NCI-H510A (cell line): Measurements from ENCODE around the gene ITPR2.

Experiments
- DNase-seq: peaks from one replicate; lab custom pipeline; 2025; lab: John Stamatoyannopoulos, UW

Gene ITPR2

GRCh38 chr12:26754148-26754547 lies 78.8 kb downstream of the ITPR2 start:
- no peak for DNase-seq

- no peak for DNase-seq
Measured at GRCh38 chr12:26751179-26751578, 81.8 kb downstream of the ITPR2 start.

- DNase-seq = no peak
Measured at GRCh38 chr12:26750531-26751175, 82.3 kb downstream of the ITPR2 start.

DNA sequence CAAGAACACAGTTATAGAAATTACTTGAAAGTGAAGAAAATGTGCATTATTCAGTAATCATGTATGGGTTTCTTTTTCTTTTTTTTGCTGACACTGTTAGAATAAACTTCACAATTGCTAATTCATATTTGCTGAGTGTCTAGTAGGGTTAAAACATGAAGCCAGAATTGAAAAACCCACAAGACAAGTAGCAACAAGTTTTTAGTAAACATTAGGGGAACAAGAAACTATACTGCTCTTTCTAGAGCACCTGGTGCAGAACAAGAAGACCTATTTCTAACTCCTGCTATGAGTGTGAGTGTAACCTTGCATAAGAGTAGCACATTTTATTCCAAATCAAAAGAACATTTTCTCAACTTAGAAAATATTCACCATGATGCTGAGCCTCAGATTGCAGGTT lies 83.2 kb downstream of the ITPR2 start:
- no peak for DNase-seq

DNA sequence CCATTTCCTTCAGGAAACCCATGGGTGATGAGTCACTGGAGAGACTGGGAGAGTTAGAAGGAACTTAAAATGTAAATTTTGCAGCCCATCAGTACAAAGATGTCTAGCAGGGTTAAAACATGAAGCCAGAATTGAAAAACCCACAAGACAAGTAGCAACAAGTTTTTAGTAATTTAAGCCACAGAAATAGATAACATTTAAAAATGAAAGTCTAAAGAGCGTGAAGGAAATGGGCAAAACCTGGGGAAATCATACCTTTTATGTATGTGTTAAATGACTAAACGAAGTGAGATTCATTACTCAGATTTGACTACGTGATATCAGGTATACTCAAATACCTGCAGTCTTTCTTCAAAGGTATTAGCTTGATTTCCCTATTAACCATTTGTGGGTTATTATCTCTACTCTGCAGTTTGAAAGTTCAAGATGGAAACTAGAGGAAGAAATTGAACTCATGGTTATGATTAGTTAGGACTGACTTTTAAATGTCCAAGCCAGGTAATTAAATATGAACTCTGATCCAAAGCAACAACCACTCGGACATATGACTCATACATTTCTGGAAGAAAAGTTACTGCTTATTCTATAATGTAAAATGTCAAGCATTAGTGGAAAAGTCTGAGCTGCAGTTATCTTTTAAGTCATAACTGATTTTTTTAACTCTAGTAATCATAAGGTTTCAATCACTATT lies 84.1 kb downstream of the ITPR2 start:
- DNase-seq = no peak

- DNase-seq = no peak
Measured at GRCh38 chr12:26748412-26748740, 84.6 kb downstream of the ITPR2 start.

- no peak for DNase-seq
Measured at GRCh38 chr12:26746121-26746714, 86.8 kb downstream of the ITPR2 start.

GRCh38 chr12:26744697-26745440 lies 88.1 kb downstream of the ITPR2 start:
- DNase-seq = peak; percentile 49

GRCh38 chr12:26744042-26744626 lies 88.9 kb downstream of the ITPR2 start:
- no peak for DNase-seq

DNA sequence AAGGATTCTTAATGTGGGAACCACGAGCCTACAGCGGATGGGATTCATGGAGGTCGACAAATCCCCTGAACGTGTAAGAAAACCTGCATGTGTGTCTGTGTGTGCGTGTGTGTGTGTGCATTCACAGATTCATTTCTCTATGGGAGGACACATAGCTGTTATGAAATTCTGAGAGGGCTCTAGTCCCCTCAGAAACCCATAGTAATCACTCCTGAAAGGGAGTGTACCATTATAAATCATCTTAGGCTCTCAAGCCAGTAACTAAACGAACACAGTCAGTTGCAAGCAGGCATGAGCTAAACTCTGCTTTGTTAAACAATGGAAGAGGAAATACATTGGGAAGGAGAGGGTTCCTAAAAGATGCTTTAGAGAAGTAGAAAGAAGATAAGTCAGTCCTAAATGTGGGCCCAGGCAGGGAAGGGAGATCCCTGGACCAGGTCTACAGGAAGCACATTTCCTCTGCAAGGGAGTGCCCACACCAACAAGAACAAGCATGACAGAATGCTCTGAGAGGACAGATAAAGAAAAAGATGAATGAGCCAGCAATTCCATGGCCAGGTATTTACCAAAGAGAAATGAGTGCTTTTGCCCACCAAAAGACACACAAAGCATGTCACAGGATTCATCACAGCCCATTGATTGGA lies 91.3 kb downstream of the ITPR2 start:
- DNase-seq = no peak

- DNase-seq = peak; percentile 59
Measured at GRCh38 chr12:26740991-26741390, 92.0 kb downstream of the ITPR2 start.

DNA sequence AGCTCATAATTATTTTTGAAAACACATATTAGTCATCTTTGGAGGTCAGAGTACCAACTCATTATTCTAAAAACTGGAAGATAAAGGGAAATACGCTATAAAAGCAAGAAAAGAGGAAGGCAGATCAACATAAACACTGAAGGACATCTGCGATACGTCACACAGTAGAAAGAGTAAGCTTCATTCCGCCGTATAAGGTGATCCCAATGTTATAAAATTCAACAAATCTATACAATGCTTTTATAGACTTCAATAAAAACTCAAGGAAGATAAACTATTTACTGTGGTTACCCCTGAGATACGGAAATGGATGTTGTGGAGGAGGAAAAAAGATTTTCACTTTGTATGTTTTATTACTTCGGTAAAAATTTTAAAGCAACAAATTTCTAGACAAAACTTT lies 92.6 kb downstream of the ITPR2 start:
- DNase-seq = no peak

DNA sequence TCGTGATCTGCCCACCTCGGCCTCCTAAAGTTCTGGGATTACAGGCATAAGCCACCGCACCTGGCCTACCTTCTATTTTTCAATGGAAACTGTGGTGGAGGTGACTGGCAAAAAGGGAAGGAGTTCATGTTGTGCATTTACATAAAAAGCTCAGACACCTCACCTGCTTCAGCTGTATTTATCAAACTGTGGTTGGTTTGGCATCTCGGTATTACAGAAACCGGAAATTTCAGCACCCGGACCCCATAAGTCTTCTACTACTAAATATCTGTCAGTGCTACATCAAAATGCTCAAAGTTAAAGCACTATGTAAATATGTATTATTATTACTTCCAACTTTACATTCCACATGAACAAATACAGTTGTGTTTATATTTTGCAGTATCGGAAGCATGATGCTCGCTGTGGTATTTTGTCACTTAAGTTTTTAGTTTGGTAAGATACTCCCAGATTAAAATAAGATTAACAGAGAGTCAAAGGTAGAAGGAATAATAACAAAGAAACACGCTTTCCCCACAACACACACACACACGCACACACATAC lies 95.4 kb downstream of the ITPR2 start:
- DNase-seq = no peak

GRCh38 chr12:26736563-26737486 lies 96.2 kb downstream of the ITPR2 start:
- no peak for DNase-seq

GRCh38 chr12:26735249-26735639 lies 97.8 kb downstream of the ITPR2 start:
- DNase-seq = no peak

DNA sequence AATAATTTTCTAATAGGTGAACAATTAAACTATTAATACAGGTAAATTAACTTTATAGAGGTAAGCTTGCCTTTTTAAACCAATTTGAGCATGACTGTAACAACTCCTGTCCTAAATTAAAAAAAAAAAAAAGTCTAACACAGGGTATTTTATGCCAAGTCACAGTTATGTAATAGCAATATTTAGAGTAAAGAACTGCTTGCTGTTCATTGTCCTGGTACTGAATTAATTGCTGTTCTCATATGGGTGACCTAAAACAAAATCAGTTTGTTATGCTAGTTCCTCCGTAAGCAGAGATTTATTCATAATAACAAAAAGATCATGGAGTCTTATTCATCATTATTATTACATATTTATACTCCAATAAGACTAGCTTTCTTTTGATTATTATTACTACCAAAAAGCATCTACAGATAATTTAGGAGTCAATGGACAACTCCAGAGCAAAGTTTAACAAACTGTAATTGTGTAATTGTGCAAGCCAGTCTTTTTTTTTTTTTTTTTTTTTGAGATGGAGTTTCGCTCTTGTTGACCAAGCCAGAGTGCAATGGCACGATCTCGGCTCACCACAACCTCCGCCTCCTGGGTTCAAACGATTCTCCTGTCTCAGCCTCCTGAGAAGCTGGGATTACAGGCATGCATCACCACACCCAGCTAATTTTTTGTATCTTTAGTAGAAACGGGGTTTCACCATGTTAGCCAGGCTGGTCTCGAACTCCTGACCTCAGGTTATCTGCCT lies 98.3 kb downstream of the ITPR2 start:
- no peak for DNase-seq

GRCh38 chr12:26732005-26732908 lies 100.7 kb downstream of the ITPR2 start:
- no peak for DNase-seq

GRCh38 chr12:26730481-26731350 lies 102.3 kb downstream of the ITPR2 start:
- no peak for DNase-seq
